HG03575 (cell line): Measurements from ENCODE around the gene C1R.
"Not testable (repeated sequence)": the region's sequence is repeated elsewhere in the genome, so short reads cannot be mapped to it uniquely, and the experiment has no call there.

ENCODE experiments used
- ATAC-seq: cut with Tn5 transposase; IDR thresholded peaks from one replicate; pipeline ENCODE4 v1.9.1; 2021; ENCODE audit not compliant: unreplicated experiment, insufficient number of reproducible peaks, low FRiP score; ENCODE audit errors: extremely low read depth

The C1R gene

DNA sequence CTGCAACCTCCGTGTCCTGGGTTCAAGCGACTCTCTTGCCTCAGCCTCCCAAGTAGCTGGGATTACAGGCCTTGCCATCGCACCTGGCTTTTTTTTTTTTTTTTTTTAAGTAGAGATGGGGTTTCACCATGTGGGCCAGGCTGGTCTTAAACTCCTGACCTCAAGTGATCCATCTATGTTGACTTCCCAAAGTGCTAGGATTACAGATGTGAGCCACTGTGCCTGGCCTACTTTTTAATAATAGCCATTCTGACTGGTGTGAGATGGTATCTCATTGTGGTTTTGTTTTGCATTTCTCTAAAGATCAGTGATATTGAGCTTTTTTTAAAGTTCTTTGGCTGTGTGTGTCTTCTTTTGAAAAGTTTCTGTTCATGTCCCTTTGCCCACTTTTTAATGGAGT, 42.3 kb downstream of the C1R start:
- ATAC-seq, result not testable (repeated sequence)

- ATAC-seq, result not testable (repeated sequence)
These were observed 42.7 kb downstream of the C1R start for GRCh38 chr12:7049445-7049951.

DNA sequence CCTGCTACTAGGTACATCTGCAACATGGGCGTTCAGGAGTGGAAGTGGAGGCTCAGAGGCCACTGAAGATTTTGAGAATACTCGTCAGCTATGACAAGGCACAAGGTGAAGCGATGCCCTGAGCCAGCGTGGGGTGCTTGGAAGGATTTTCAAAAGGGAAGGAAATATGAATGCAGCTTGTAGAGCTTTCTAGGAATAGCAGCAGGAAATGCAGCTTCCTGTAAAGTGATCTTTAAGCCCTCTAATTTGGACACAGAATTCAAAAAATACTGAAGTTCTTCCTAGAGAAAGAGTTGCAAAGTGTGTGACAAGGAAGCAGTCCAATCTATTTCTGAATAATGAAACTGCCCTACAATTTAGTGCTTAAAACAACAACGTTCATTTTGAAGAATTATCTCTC, 44.9 kb downstream of the C1R start:
- ATAC-seq, result no peak

GRCh38 chr12:7046383-7047105, 45.7 kb downstream of the C1R start:
- ATAC-seq, result no peak

- ATAC-seq, result no peak
These were observed 46.3 kb downstream of the C1R start for GRCh38 chr12:7045913-7046312.

DNA sequence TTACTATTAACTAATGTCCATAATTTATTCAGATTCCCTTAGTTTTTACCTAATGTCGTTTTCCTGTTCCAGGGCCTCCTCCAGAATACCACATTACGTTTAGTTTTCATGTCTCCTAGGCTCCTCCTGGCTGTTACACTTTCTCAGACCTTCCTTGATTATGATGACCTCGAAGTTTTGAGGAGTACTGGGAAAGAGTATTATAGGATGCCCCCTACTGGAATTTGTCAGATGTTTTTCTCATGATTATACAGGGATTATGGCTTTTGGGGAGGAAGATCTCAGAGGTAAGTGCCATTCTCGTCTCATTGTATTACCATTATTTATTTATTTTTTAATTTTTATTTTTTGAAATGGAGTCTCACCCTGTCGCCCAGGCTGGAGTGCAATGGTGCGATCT, 49.4 kb downstream of the C1R start:
- ATAC-seq, result no peak

GRCh38 chr12:7039403-7039802, 52.8 kb downstream of the C1R start:
- no peak for ATAC-seq

DNA sequence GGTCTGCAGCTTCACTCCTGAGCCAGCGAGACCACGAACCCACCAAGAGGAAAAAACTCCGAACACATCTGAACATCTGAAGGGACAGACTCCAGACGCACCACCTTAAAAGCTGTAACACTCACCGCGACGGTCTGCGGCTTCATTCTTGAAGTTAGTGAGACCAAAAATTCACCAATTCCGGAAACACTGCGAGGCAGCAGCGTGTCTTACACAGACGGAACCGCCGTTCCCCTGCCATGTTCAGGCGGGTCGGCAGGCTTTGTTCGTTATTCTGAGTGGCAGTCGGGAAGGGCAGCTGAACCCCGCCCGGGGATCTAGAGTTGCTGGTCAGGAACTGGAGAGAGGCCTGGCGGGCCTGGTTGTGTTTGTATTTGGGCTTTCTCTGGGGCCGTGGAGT, 53.7 kb downstream of the C1R start:
- ATAC-seq, result no peak

GRCh38 chr12:7037411-7037810, 54.8 kb downstream of the C1R start:
- not testable (repeated sequence) for ATAC-seq

GRCh38 chr12:7035463-7035862, 56.8 kb downstream of the C1R start:
- no peak for ATAC-seq

GRCh38 chr12:7034464-7034863, 57.8 kb downstream of the C1R start:
- ATAC-seq, result no peak

DNA sequence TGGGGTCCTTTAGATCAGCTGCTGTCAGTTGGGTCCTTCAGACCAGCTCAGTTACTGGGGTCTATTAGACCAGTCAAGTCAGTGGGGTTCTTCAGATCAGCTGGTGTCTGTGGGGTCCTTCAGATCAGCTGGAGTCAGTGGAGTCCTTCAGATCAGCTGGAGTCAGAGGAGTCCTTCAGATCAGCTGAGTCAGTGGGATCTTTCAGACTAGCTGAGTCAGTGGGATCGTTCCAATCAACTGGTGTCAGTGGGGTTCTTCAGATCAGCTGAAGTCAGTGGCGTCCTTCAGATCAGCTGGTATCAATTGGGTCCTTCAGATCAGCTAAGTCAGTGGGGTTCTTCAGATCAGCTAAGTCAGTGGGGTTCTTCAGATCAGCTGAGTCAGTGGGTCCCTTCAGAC, 59.3 kb downstream of the C1R start:
- ATAC-seq, result no peak

GRCh38 chr12:7031306-7031705, 60.9 kb downstream of the C1R start:
- ATAC-seq, result no peak
